COLO668 (cell line): ENCODE measurements around the gene PIP4K2A.

ENCODE experiments used
- DNase-seq: peaks from one replicate; lab custom pipeline; 2025; ENCODE audit not compliant: unreplicated experiment; lab: John Stamatoyannopoulos, UW

PIP4K2A gene

DNA sequence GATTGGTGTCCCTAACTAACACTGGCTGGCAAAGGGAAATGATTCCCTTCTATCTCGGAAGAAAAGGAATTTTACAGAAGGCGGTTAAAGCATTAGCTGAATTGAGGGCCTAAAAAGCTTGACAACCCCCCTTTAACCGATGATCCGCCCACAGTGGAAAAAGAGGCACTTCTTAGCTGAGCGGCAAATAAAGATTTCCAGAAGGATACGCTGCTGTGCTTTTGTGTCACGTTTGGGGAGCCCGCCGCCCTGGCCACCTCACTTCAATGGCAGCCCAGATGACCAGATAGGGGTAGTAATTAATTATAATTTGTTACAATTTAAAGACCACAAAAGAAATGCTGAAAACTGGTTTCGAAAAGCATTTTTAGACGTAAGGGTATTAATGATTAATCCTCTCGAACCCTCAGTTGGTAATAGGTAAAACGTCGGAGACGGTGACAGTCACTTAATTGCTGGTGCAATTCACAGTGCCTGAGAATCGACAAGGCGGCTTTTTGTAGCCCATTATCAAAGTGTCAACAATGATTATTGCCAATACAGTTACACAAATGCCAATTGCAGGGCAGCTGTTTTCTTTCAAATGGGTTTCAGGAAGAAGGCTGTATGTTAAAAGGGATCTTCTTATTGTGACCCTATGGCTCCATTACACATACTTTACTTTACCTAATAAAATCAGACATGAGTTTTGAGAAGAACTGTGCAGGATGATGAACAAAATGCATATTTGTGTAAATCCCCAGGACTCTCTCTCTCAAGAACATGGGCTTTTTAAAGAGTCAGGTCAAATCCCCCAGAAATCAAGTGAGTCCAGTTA lies 154.1 kb downstream of the PIP4K2A start:
- no peak for DNase-seq

DNA sequence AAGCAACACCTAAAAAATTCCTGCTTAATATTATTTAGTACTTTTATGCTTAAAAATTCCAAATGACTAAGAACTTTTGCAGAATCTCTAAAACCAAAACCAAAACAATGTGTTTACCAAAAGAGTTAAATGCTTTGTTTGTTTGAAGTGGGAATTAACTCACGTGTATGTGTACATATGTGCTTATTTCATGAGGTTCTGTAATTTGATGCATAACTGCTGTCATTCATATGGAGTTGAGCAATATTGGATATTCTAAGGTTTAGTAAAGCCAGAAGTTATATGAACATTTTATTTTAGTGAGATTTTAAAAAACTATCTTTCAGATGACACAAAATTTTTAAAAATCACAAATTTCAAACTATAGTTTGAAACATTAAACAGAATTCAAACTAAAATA lies 157.1 kb downstream of the PIP4K2A start:
- no peak for DNase-seq

DNA sequence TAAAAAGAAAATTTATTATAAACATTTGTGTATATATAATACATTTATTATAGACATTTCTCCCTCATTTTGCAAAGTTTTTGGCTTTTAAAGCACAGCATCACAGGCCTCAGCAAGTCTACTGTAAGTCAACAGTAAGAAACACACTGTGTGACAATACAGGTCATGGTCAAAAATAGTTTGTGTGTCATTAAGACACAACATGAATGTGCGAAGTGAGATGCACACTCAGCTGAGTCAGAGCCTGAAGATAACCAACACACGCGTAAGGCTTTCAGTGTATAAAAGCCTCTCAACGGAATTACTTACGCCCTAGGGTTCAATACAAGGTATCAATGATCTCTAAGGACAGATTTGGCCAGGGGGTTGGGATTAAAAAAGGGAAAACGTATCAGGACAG lies 157.6 kb downstream of the PIP4K2A start:
- DNase-seq: no peak

DNA sequence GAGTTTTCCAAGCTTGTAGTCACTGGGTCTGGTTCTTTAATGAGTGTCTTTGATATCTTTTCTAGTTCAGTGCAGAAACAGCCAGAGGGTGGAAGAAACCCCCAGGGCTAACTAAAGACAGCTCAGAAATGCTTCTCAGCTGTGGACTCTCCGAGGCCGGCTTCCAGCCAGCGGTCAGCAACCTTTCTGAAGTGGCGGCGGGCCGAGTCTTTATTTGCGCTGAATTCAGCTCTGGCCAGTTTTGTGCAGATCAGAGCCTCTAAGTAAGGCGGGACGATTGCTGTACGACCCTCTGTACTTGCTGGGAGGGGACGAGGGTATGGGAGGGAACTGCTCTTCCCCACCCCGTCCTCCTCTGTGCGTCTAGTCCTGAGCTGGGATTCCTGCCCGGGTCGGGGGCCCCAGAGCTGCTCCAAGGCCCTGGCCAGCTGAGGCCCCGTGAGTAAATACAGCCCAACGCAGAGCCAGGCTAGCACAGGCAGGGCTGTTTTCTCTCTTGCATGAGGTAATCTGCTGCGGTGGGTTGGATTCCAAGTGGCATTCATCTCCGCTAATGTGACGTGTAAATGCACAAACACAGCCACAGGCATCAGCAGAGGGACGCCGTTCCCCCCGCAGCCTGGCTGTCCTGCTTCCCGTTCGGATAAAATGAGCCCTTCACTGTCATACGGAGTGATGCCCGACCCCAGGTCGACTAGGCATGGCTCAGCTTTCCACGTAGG lies 159.8 kb downstream of the PIP4K2A start:
- DNase-seq: no peak

DNA sequence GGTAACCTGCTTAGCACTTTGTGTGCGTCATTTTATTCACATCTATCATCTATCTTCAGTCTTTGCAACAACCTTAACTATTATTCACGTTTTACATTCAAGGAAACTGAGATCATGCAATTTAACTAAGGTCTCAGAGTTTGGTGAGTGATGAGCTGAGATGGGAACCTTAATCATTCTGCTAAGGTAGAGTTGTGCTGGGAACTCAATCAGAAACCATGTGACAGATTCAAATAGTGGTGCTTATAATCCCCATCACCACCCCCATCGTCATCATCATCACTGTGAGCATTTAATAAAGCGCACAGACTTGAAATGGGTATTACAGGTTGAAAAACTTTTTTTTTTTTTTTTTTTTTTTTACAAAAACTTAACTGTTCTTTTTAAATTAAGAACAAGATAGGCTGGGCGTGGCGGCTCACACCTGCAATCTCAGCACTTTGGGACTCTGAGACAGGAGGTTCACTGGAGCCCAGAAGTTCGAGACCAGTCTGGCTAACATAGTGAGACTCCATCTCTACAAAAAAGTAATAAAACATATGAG lies 160.9 kb downstream of the PIP4K2A start:
- DNase-seq: no peak

DNA sequence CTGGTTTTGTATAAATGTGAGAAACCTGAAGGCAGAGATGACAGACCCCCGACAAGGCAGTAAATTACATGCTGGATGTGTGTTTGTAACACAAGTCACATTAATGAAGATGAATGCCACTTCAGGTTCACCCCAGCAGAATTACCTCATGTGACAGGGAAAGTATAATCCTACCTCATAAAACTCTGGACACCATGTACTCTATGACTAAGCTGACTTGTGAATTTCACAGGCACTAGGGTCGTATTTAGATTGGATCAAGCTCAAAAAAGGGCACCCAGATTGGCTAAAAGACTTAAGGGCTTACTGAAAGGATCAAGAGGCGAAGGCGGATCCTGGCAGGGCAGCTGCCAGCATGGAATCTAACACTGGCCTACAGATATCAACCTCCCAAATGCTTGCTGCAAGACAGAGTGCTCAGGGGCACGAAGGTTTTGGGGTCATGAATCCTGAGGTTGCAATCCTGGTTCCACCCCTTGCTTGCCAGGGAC lies 161.4 kb downstream of the PIP4K2A start:
- no peak for DNase-seq

DNA sequence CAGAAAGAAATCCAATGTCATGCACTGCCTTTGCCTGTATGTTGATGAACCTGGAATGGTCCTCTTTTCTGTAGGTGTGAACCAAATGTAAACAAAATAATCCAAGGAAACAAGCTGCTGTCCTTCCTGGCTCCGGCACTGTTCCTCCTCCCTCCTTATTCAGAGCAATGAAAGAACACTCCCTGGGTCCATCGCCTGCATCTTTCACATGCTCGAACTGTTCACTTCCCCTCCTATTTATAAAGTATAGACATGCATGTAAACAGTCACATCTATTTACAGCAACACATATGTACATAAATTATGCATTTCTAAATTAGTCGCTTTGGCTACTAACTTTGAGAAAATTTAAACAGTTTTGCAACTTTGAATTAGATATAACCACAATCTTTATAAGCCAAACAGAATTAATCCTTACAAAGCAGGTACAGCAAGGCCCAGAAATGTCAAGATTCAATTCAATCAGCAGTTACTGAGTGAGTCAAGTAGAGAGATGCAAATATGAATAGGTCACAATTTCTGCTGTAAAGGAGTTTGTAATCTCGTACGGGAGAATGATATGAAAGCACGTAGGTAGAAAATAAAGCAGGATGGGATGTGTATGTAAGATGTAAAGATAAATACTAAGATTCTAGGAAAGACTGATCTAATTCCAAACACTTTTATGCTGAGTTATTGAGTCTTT lies 162.6 kb downstream of the PIP4K2A start:
- DNase-seq: no peak

DNA sequence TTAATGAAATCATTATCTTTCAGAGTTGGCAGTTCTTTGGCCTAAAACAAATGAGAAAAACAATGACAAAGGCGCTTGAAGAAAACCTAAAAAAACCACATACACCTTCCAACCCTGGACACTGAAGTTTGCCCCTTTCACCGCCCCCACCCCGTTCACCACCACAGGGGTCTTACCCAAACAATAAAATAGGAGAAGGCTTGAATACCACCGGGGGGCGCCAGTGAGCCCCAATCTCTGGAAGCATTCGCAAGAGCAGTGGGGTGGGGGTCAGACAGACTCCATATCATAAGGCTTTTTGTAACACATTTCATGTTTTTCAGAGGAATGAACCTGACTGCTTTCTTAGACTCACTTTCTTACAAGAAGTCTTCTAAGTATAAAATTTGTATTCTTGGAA lies 163.6 kb downstream of the PIP4K2A start:
- peak; percentile 42 for DNase-seq

DNA sequence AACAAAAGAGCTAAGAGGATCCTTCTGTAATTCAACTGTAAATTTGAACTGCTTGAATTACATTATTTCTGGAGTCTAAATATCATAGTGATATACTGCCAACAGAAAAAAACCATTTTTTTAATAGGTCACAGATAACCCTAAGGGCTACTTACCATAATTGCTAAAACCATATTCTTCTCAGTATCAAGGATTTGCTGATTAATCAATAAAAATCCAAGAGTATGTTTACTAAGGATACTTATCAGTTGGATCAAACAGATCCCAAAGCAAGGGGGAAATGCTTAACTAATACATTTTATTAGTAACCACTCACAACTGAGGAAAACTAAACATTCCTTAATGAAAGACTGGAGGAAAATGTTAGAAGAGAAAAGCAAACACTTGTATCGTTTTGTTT lies 166.0 kb downstream of the PIP4K2A start:
- DNase-seq: no peak

DNA sequence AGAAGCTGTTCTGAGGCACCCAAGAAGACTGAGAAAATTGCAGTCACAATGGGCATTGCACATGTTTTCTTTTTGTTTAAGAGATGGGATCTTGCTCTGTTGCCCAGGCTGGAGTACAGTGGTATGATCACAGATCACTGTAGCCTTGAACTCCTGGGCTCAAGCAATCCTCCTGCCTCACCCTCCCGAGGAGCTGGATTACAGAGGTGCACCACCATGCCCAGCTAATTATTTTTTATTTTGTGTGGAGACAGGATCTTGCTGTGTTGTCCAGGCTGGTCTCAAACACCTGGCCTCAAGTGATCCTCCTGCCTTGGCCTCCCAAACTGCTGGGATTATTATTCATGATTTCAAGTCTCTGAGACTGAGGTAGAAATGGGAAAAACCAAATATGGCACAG lies 168.7 kb downstream of the PIP4K2A start:
- no peak for DNase-seq

DNA sequence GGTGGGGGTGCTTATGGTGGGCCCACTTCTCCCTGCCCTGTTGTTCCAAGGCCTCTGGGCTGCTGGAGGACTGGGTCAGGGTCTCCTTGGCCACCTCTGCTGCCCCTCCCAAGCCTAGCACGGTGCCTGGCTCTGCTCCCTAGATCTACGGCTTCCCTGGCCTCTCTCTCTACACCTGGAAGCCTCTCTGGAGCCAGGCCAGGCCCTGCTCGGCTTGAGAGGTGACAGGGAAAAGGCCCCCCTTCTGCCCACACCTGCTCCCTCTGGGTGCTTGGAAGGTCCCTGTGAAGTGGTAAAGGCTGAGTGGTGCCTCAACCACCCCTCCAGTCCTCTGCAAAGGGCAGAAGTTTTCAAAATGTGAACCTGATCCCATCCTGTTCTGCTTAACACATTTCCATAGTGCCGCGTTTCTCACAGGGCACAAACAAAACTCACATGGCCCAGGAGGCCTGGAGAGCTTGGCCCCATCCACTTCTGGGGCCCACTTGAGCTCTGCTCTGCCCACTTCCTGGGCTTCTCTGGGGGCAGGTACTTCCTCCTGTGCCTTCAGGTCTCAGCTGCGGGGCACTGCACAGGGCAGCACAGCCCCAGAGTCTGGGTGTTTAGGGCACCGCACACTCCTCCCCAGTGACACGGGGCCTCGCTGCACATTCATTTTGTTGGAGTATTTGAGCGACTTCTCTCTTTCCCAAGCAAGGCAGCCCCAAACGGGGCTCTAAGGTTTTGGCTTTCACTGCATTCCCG lies 169.9 kb downstream of the PIP4K2A start:
- DNase-seq: no peak

DNA sequence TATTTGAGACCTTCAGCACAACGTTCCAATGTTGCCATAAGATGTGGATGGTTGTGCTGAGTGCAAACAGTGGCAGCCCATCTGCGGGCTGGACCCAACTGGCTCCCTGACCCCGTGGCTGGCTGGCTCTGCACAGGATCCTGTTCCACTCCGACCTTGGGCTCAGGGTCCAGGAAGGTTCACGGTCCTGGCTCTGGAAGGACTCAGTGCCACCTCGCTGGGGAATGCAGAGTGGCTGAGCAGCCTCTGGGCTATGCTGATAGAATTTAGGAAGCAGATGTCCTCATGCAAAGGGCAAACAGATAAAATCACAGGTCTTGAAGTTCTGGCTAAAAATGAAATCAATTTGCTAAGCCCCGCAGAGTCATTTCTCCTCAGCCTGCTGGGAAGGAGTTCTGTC lies 171.6 kb downstream of the PIP4K2A start:
- no peak for DNase-seq

DNA sequence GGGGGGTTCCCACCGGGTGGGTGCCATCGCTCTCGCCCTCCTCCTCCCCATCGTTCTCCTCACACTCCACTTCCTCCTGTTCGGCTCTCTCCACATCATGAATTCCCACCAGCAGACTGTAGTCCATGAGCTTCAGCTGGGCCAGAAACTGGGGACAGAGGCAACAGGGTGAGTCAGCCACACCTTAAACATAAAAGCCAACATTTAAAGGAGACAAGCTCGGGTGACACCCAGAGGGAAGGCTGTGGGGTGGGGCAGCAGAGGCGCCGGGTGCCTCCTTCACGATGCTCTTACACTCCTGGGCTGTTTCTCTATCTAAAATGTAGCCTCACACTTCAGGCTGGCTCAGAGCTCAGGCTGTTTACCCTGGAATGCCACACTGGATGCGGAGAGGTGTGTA lies 172.5 kb downstream of the PIP4K2A start:
- no peak for DNase-seq

DNA sequence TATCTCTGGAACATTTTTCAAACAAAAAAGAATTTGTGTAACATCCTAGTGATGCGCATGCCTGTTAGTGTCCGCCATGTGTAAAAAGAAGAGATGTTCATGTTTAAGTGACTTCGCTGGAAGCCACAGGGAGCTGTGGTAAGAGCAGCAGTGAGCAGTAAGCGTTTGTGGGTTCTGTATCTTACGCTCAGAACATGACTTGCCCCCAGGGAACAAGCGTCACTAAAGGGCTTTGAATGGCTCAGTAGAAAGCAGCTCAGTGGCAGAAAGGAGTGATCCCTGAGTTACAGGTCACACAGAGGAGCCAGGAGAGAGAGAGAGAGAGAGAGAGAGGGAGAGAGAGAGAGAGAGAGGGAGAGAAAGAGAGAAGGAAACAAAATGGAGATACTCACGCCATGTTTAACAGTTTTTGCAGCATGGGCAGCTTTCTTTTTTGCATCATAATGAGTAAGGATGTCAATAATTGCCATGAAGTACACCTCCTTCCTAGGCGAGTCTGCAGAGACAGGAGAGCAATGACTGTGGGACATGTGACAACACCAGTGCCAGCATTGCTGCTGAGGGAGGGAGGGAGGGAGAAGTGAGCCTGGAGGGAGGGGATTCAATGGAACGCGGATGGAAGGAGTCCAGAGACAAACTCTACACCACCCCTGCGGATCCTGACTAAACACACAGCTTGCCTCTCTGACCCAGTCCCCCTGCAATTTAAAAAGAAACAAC lies 174.6 kb downstream of the PIP4K2A start:
- DNase-seq: no peak

DNA sequence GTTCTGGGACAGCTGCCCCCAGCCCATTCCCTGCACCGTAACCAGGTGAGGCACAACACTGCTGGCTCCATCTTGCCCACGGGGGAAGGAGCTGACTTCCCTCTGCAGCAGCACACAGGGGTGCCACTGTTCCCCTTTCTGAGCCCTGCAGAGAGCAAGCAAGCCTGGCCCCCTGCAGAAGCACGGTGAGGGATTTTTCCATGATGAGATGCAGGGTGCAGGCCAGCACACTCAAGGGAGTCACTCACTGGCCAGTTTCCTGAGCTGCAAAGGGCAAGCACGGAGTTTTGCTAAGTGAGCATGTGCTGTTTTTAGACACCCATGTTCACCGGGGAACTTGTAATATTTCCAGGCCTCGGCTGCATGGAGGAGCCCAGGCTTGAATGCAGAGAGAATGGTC lies 176.6 kb downstream of the PIP4K2A start:
- no peak for DNase-seq

DNA sequence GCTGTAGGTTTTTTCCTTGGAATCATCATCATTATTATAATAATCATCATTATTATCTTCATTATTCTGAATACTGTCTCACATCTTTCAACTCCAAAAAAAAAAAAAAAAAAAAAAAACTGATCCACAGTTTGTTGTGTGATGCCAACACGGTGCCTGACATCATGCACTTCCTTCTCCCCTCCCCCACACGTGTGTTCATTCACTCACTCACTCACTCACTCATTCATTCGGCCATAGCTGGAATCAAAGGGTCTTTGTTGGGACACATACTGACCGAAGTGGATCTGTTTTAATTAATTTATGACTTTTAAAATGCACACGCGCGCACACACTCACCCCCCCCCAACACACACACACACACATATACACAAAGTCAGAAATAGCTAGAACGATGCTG lies 177.8 kb downstream of the PIP4K2A start:
- DNase-seq: no peak

DNA sequence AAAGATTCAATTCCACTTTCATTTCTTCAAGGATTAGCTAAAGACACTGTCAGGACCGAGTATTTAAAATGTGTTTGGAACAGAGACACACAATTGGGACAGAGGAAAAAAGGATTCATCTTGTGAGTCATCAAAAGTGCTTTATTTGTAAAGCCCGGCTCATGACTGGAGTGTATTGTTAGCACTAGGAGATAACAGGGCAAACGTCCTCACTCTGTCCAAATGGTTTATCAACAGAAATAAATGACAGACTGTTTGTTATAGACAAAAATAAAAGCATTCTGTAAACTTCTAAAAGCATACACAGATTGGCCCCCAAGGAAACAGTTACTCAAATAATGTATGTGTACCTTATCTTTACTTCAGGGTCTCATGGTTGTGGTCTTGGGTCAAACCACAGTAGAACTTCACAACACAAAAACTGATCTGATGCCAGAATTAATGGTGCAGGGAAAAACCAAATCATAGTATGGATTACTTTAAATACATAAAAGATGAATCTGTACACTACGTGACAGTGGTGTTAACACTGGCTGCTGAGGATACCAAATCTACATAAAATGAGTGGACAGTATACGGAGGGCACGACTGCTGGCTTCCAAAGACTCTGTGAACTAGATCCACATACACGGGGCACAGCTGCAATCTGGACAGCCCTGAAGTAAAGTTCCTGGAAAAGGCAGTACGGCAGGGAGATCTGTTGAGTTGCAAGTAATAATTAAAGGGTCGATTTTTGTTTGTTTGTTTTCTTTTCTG lies 179.4 kb downstream of the PIP4K2A start:
- no peak for DNase-seq

DNA sequence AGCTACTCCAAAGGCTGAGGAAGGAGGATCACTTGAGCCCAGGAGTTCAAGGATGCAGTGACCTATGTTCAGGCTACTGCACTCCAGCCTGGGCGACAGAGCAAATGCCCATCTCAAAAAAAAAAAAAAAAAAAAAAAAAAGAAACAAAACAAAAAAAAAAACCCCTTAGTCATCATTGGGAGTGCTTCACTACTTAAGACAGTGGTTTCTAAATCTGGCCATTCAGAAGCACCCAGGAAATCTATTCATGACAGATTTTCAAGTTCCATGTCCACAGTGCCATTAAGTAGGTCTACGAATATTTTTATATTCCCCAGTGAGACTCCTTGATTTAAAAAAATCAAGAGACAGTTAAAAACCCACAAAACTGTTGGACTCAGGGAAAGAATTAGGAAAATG lies 182.9 kb downstream of the PIP4K2A start:
- no peak for DNase-seq

DNA sequence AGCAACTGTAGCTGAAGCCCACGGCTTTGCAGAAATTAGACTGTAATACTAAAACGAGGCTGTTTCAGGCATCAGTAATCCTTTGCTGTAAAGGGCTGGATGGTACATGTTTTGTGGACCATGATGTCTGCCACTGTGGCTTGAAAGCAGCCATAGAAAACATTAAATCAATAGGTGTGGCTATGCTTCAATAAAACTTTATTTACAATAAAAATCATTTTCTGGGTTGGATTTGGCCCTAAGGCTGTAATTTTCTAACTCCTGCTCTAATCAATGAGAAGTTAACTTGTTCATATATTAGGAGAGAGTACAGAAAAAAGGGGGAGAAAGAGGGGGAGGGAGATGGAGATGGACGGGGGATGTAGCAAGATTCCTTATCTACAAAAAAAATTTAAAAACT lies 183.4 kb downstream of the PIP4K2A start:
- DNase-seq: no peak

DNA sequence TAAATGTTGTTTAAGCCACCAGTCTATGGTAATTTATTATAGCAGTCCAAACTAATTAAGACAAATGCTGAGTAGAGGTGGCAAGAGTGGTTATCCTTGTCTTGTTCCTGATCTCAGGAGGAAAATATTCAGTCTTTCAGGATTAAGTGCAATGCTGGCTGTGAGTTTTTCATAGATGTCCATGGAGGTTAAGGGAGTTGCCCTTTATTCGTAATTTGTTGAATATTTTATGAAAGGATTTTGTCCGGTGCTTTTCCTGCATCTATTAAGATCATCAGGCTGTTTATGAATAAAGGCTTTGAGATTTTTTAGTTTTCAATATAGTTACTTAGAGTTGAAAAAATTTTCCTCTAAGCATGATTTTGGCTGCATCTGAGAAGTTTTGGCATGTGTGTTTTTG lies 186.9 kb downstream of the PIP4K2A start:
- no peak for DNase-seq
